Ishikawa (cell line): Measurements from ENCODE around the gene EMC6.

Experiments
- CEBPB ChIP-seq: IDR thresholded peaks from 2 replicates; pipeline ENCODE4 v1.6.1; 2012
- CREB1 ChIP-seq: IDR thresholded peaks from 2 replicates; pipeline ENCODE4 v1.6.1; 2012; ENCODE audit warnings: low read depth
- EGR1 ChIP-seq: IDR thresholded peaks from 2 replicates; pipeline ENCODE4 v1.6.1; 2012
- EP300 ChIP-seq: IDR thresholded peaks from 2 replicates; pipeline ENCODE4 v1.6.1; 2012; ENCODE audit warnings: borderline replicate concordance
- FOXM1 ChIP-seq: IDR thresholded peaks from 2 replicates; pipeline ENCODE4 v1.6.1; 2012; ENCODE audit warnings: low read depth, borderline replicate concordance
- MAX ChIP-seq: IDR thresholded peaks from 2 replicates; pipeline ENCODE4 v1.6.1; 2012
- REST ChIP-seq: IDR thresholded peaks from 2 replicates; pipeline ENCODE4 v1.6.1; 2012; ENCODE audit warnings: low read depth, mild to moderate bottlenecking
- TCF12 ChIP-seq: IDR thresholded peaks from 2 replicates; pipeline ENCODE4 v1.6.1; 2012; ENCODE audit warnings: low read depth
- TEAD4 ChIP-seq: IDR thresholded peaks from 2 replicates; pipeline ENCODE4 v1.6.1; 2012
- USF1 ChIP-seq: IDR thresholded peaks from 2 replicates; pipeline ENCODE4 v1.6.1; 2012
- YY1 ChIP-seq: IDR thresholded peaks from 2 replicates; pipeline ENCODE4 v1.6.1; 2012; ENCODE audit warnings: low read depth
- ZBTB7A ChIP-seq: IDR thresholded peaks from 2 replicates; pipeline ENCODE4 v1.6.1; 2012; ENCODE audit warnings: low read depth

GRCh38 chr17:3695723-3696411 is 27.3 kb downstream of the EMC6 start, which contains the start of gene P2RX5:
- TF ChIP-seq REST (peak; percentile 88), ZBTB7A (no peak; the same call in 1 of the 2 replicates), EP300 (no peak), EGR1 (no peak; the same call in 1 of the 2 replicates), CEBPB (no peak), CREB1 (no peak), MAX (peak; percentile 85; the same call in 1 of the 2 replicates), TEAD4 (peak; percentile 66), TCF12 (no peak), YY1 (no peak), FOXM1 (no peak), USF1 (peak; percentile 15; the same call in 1 of the 2 replicates)
